Esophagus muscularis mucosa (tissue), 4 donors: Measurements from ENCODE around the gene DNAH11.

ENCODE experiments used
- EP300 ChIP-seq: sonication (generic); formaldehyde crosslinking; IDR thresholded peaks from one replicate; pipeline ENCODE4 v1.6.1; 2017; ENCODE audit warnings: antibody characterized with exemption
- POLR2A ChIP-seq: fragments of 450-650 bp; IDR thresholded peaks from one replicate; pipeline ENCODE4 v1.6.1; 2017; ENCODE audit warnings: antibody characterized with exemption, moderate library complexity, mild to moderate bottlenecking, low read depth
- POLR2AphosphoS5 ChIP-seq, 2 donors: sonication (generic); formaldehyde crosslinking; IDR thresholded peaks; one replicate each; pipeline ENCODE4 v1.6.1; 2017; ENCODE audit warnings: antibody characterized with exemption in 2 of 2
- TF ChIP-seq, protein P1 (sequence below), 3 experiments: fragments of 200-600 bp in 2 of 3; fragments of 450-650 bp in 1 of 3; sonication (generic) in 2 of 3; IDR thresholded peaks; one replicate each; pipeline ENCODE4 v1.5.1; 2017 to 2019; ENCODE audit warnings: antibody characterized with exemption in 3 of 3, mild to moderate bottlenecking in 2 of 3, moderate library complexity in 1 of 3

- TF ChIP-seq, protein P1, sequence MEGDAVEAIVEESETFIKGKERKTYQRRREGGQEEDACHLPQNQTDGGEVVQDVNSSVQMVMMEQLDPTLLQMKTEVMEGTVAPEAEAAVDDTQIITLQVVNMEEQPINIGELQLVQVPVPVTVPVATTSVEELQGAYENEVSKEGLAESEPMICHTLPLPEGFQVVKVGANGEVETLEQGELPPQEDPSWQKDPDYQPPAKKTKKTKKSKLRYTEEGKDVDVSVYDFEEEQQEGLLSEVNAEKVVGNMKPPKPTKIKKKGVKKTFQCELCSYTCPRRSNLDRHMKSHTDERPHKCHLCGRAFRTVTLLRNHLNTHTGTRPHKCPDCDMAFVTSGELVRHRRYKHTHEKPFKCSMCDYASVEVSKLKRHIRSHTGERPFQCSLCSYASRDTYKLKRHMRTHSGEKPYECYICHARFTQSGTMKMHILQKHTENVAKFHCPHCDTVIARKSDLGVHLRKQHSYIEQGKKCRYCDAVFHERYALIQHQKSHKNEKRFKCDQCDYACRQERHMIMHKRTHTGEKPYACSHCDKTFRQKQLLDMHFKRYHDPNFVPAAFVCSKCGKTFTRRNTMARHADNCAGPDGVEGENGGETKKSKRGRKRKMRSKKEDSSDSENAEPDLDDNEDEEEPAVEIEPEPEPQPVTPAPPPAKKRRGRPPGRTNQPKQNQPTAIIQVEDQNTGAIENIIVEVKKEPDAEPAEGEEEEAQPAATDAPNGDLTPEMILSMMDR (IDR thresholded peaks at IDR 0.05) = no peak
- TF ChIP-seq POLR2A (no peak), POLR2AphosphoS5 (IDR thresholded peaks at IDR 0.05) (no peak), EP300 (no peak)
Observed at GRCh38 chr7:21934808-21935207, 392.0 kb downstream of the DNAH11 start.
